HepG2 (cell line): Measurements from ENCODE around the gene WNT9A. TPM values are rescaled to one million over a fixed set of nuclear protein-coding genes. Genes with fewer than 3 reads are reported as not detected.

Experiments
- ATAC-seq: fragments of 200-7000 bp; cut with Tn5 transposase; 3 replicates; pipeline ENCODE4 v1.9.1; 2020; ENCODE audit warnings: mild to moderate bottlenecking, moderate library complexity
- BruUV-seq: library from RNA; stranded (reverse); fragments of 400-500 nt; replicated peaks from 2 replicates; lab custom pipeline; 2021; lab: Mats Ljungman, UMichigan
- CTCF ChIA-PET: fragments of 300-600 bp; formaldehyde crosslinking; extraction: SDS; loops from one replicate; lab custom pipeline; 2021; ENCODE audit warnings: low total read pairs, inconsistent platforms, low intra/inter-chr PET ratio; lab: Yijun Ruan, JAX
- POLR2A ChIA-PET: fragments of 350-600 bp; sonication (Branson Sonifier 250); formaldehyde crosslinking; loops from one replicate; lab custom pipeline; 2020; ENCODE audit warnings: antibody characterized with exemption, inconsistent platforms; lab: Yijun Ruan, JAX
- DNase-seq: peaks from one replicate; pipeline ENCODE4 v3.0.0-alpha.2; 2015; ENCODE audit warnings: low spot score
- FAIRE-seq: peaks from 3 replicates; lab custom pipeline; 2011; peaks lifted over from hg19 to GRCh38; lab: Jason Lieb, UNC
- H2AFZ ChIP-seq: one replicate; pipeline ENCODE4 v1.6.1; 2011; ENCODE audit warnings: low read length, inconsistent platforms
- H3K27ac ChIP-seq: fragments of 300-600 bp; 3 replicates; pipeline ENCODE4 v1.8.0; 2011; ENCODE audit warnings: mixed run types, mild to moderate bottlenecking, mixed read lengths, low read length, inconsistent platforms; ENCODE audit not compliant: insufficient read depth; ENCODE audit errors: extremely low read length
- H3K27me3 ChIP-seq, 2 experiments: fragments of 200-600 bp in 1 of 2; 2 replicates in 1 of 2; 3 replicates in 1 of 2; pipeline versions ENCODE4 v1.6.0 to v1.8.0; 2011; ENCODE audit warnings: low read length in 2 of 2, mild to moderate bottlenecking in 2 of 2, moderate library complexity in 2 of 2, inconsistent platforms in 1 of 2; ENCODE audit not compliant: insufficient read depth in 2 of 2, control insufficient read depth in 1 of 2
- H3K36me3 ChIP-seq, 2 experiments: fragments of 200-600 bp in 1 of 2; replicated peaks in 1 of 2; 2 replicates in 1 of 2; 3 replicates in 1 of 2; pipeline versions ENCODE4 v1.5.1 to v1.8.0; 2011; ENCODE audit warnings: low read length in 2 of 2, inconsistent platforms in 1 of 2; ENCODE audit not compliant: insufficient read depth in 2 of 2, control insufficient read depth in 1 of 2
- H3K4me1 ChIP-seq: 2 replicates; pipeline ENCODE4 v1.5.1; 2012; ENCODE audit warnings: low read length, inconsistent platforms; ENCODE audit not compliant: insufficient read depth
- H3K4me2 ChIP-seq: 2 replicates; pipeline ENCODE4 v1.6.0; 2011; ENCODE audit warnings: low read depth, low read length, inconsistent platforms
- H3K4me3 ChIP-seq, 3 experiments: fragments of 200-600 bp in 1 of 3; sonication (generic), shearing (Covaris generic) in 1 of 3; replicated peaks in 1 of 3; 2 replicates each; pipeline ENCODE4 v1.5.1; 2011 to 2016; ENCODE audit warnings: low read length in 3 of 3, inconsistent platforms in 2 of 3, low read depth in 2 of 3, mild to moderate bottlenecking in 2 of 3, control low read depth in 1 of 3, mixed read lengths in 1 of 3; ENCODE audit not compliant: insufficient read depth in 1 of 3
- H3K79me2 ChIP-seq: one replicate; pipeline ENCODE4 v1.6.1; 2011; ENCODE audit warnings: low read length, inconsistent platforms; ENCODE audit not compliant: insufficient read depth
- H3K9ac ChIP-seq: 2 replicates; pipeline ENCODE4 v1.6.0; 2011; ENCODE audit warnings: mild to moderate bottlenecking, low read depth, low read length, inconsistent platforms; ENCODE audit not compliant: insufficient read depth
- H3K9me3 ChIP-seq: 2 replicates; pipeline ENCODE4 v1.5.1; 2012; ENCODE audit warnings: mild to moderate bottlenecking, low read length
- H4K20me1 ChIP-seq: 2 replicates; pipeline ENCODE4 v1.6.0; 2011; ENCODE audit warnings: inconsistent platforms, mild to moderate bottlenecking, low read length, moderate library complexity; ENCODE audit not compliant: insufficient read depth
- ARNTL ChIP-seq: sonication (generic); formaldehyde crosslinking; IDR thresholded peaks from 2 replicates; pipeline ENCODE4 v1.4.0; 2020; ENCODE audit warnings: mild to moderate bottlenecking, missing genetic modification reagents
- CHCHD3 ChIP-seq: sonication (generic); formaldehyde crosslinking; IDR thresholded peaks from 2 replicates; pipeline ENCODE4 v1.8.0; 2022; ENCODE audit warnings: mild to moderate bottlenecking, missing genetic modification reagents, moderate library complexity
- ELF4 ChIP-seq: sonication (generic); formaldehyde crosslinking; IDR thresholded peaks from 2 replicates; pipeline ENCODE4 v1.5.0; 2020; ENCODE audit warnings: missing genetic modification reagents, mild to moderate bottlenecking, moderate library complexity, borderline replicate concordance
- GZF1 ChIP-seq: sonication (generic); formaldehyde crosslinking; IDR thresholded peaks from 2 replicates; pipeline ENCODE4 v1.5.1; 2020; ENCODE audit warnings: mild to moderate bottlenecking, missing genetic modification reagents
- HDAC1 ChIP-seq: sonication (generic); formaldehyde crosslinking; IDR thresholded peaks from 2 replicates; pipeline ENCODE4 v1.5.1; 2020; ENCODE audit warnings: mild to moderate bottlenecking, missing genetic modification reagents
- HDAC2 ChIP-seq: sonication (generic); formaldehyde crosslinking; IDR thresholded peaks from 2 replicates; pipeline ENCODE4 v1.4.0; 2020; ENCODE audit warnings: missing genetic modification reagents
- HNF1B ChIP-seq: sonication (generic); formaldehyde crosslinking; IDR thresholded peaks from 2 replicates; pipeline ENCODE4 v1.5.1; 2020; ENCODE audit warnings: mild to moderate bottlenecking, moderate library complexity, missing genetic modification reagents
- HOXD1 ChIP-seq: sonication (generic); formaldehyde crosslinking; IDR thresholded peaks from 2 replicates; pipeline ENCODE4 v1.5.0; 2020; ENCODE audit warnings: missing genetic modification reagents
- JDP2 ChIP-seq: sonication (generic); formaldehyde crosslinking; IDR thresholded peaks from 2 replicates; pipeline ENCODE4 v1.8.1; 2022; ENCODE audit warnings: missing genetic modification reagents, borderline replicate concordance
- MBNL3 ChIP-seq: fragments of 250-450 bp; sonication (Bioruptor Pico); conservative IDR thresholded peaks from 2 replicates; pipeline ENCODE4 v1.8.0; 2022; ENCODE audit warnings: mild to moderate bottlenecking, inconsistent platforms
- MYNN ChIP-seq: sonication (generic); formaldehyde crosslinking; IDR thresholded peaks from 2 replicates; pipeline ENCODE4 v1.4.0; 2020; ENCODE audit warnings: mild to moderate bottlenecking, low read depth, missing genetic modification reagents
- REPIN1 ChIP-seq: sonication (generic); formaldehyde crosslinking; IDR thresholded peaks from 2 replicates; pipeline ENCODE4 v1.8.0; 2022; ENCODE audit warnings: missing genetic modification reagents, low read depth, mild to moderate bottlenecking, borderline replicate concordance
- REXO4 ChIP-seq: sonication (generic); formaldehyde crosslinking; IDR thresholded peaks from 2 replicates; pipeline ENCODE4 v1.8.0; 2022; ENCODE audit warnings: missing genetic modification reagents, mild to moderate bottlenecking, borderline replicate concordance
- RFXAP ChIP-seq: sonication (generic); formaldehyde crosslinking; IDR thresholded peaks from 2 replicates; pipeline ENCODE4 v1.4.0; 2020; ENCODE audit warnings: missing genetic modification reagents, borderline replicate concordance
- SNAI1 ChIP-seq: sonication (generic); formaldehyde crosslinking; IDR thresholded peaks from 2 replicates; pipeline ENCODE4 v1.5.0; 2020; ENCODE audit warnings: mild to moderate bottlenecking, missing genetic modification reagents, borderline replicate concordance
- ZBTB44 ChIP-seq: sonication (generic); formaldehyde crosslinking; IDR thresholded peaks from 2 replicates; pipeline ENCODE4 v1.4.0; 2020; ENCODE audit warnings: missing genetic modification reagents
- ZNF138 ChIP-seq: sonication (generic); formaldehyde crosslinking; IDR thresholded peaks from 2 replicates; pipeline ENCODE4 v1.5.0; 2020; ENCODE audit warnings: mild to moderate bottlenecking, low read depth, missing genetic modification reagents
- ZSCAN9 ChIP-seq: IDR thresholded peaks from 2 replicates; pipeline ENCODE4 v1.6.1; 2016; ENCODE audit warnings: borderline replicate concordance
- WGBS: methylation state at CpG from one replicate; pipeline ENCODE4 v1.1.6; 2017; ENCODE audit warnings: low lambda C conversion rate; 5-methylcytosine and 5-hydroxymethylcytosine counted together
- in situ Hi-C: cut with HindIII; loops from 2 replicates; pipeline ENCODE4 v1.10.0; 2017; ENCODE audit warnings: low pct_unique_long_range_greater_than_20kb; ENCODE audit not compliant: extremely low pct_ligation_motif_present
- intact Hi-C: fragments of 100-400 bp; cut with micrococcal nuclease; formaldehyde crosslinking; loops from one replicate; pipeline ENCODE4 v1.10.0; 2022; ENCODE audit not compliant: unreplicated experiment
- polyA plus RNA-seq, 8 experiments: library from polyadenylated mRNA; depleted of rRNA in 3 of 8; stranded (reverse) in 7 of 8; unstranded in 1 of 8; fragments of >200 nt; fragmentation: Illumina TruSeq in 4 of 8; extraction: Trizol in 4 of 8; gene quantifications; 2 replicates each; pipeline versions ENCODE4 v1.2.1 to v1.2.3, GENCODE V29; 2011 to 2016; ENCODE audit warnings: low read depth in 4 of 8, missing spikeins in 1 of 8, mixed read lengths in 1 of 8; ENCODE audit not compliant: insufficient read depth in 1 of 8
- total RNA-seq, 5 experiments: library from RNA; depleted of rRNA; stranded (reverse); fragments of >200 nt; fragmentation: Illumina TruSeq; extraction: Trizol; gene quantifications; 2 replicates each; pipeline ENCODE4 v1.2.3, GENCODE V29; 2016; ENCODE audit warnings: low read depth in 1 of 5
- TF ChIP-seq, protein P1 (sequence below): sonication (generic); formaldehyde crosslinking; conservative IDR thresholded peaks from 2 replicates; pipeline ENCODE4 v1.4.0; 2020; ENCODE audit warnings: missing genetic modification reagents

WNT9A gene
- total and polyA plus RNA-seq, 2 of the 13 experiments (the other 11 are each of a cell fraction or from before 2014, with no cell fraction given), result 0.04 TPM; not detected in 1

DNA sequence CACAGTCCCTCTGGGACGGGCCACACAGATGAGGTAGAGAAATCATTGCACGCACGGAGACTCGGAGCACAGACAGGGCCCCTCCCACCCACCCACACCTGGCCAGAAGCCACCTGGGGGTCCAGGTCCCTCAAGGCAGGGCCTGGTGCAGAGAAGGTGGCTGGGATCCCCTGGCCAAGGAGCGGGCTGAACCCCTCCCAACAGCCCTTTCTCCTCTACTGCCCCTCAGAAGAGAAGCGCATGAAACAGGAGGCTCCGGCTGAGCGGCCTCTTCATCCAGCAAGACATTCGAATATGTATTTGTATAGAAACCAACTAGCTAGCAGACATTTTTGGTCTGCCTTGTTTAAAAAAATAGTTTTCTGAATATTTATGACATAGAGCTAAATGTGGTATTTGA, 29.0 kb downstream of the WNT9A start:
- Histone ChIP-seq H3K4me3 (no peak overlapping the region), H3K4me2 (no peak overlapping the region), H3K4me1 (no peaks in the 10 kb centered on the region), H2AFZ (no peak overlapping the region), H3K79me2 (no peaks in the 10 kb centered on the region), H3K27ac (no peak overlapping the region), H3K27me3 (peaks cover 17 to 40% of the 10 kb centered on the region in 2 experiments; a peak in 4 of 5 replicates), H4K20me1 (no peaks in the 10 kb centered on the region), H3K9ac (no peak overlapping the region), H3K36me3 (no peaks in the 10 kb centered on the region), H3K9me3 (no peaks in the 10 kb centered on the region)
- TF ChIP-seq ARNTL (no peak), SNAI1 (CRISPR knock-in tag) (no peak), MBNL3 (no peak), RFXAP (CRISPR knock-in tag) (no peak), GZF1 (no peak), HNF1B (no peak), JDP2 (no peak), HDAC1 (CRISPR knock-in tag) (no peak), MYNN (CRISPR knock-in tag) (no peak), CHCHD3 (CRISPR knock-in tag) (no peak), REXO4 (CRISPR knock-in tag) (no peak), REPIN1 (CRISPR knock-in tag) (no peak), ZNF138 (no peak), HOXD1 (CRISPR knock-in tag) (no peak), ZBTB44 (CRISPR knock-in tag) (no peak), HDAC2 (no peak), ELF4 (no peak), ZSCAN9 (CRISPR knock-in tag) (no peak)
- TF ChIP-seq, protein P1, sequence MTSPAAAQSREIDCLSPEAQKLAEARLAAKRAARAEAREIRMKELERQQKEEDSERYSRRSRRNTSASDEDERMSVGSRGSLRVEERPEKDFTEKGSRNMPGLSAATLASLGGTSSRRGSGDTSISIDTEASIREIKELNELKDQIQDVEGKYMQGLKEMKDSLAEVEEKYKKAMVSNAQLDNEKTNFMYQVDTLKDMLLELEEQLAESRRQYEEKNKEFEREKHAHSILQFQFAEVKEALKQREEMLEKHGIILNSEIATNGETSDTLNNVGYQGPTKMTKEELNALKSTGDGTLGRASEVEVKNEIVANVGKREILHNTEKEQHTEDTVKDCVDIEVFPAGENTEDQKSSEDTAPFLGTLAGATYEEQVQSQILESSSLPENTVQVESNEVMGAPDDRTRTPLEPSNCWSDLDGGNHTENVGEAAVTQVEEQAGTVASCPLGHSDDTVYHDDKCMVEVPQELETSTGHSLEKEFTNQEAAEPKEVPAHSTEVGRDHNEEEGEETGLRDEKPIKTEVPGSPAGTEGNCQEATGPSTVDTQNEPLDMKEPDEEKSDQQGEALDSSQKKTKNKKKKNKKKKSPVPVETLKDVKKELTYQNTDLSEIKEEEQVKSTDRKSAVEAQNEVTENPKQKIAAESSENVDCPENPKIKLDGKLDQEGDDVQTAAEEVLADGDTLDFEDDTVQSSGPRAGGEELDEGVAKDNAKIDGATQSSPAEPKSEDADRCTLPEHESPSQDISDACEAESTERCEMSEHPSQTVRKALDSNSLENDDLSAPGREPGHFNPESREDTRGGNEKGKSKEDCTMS (CRISPR knock-in tag), result no peak
- DNase-seq (no peak), FAIRE-seq (no peak), ATAC-seq (no peak)
- intact Hi-C loops (no loop called here), in situ Hi-C loops (no loop called here)
- WGBS, result 43% methylated on average over 8 of the region's 9 CpGs
- CTCF ChIA-PET, result no interaction called here
- POLR2A ChIA-PET, result no interaction called here
- no TSS peak for BruUV-seq
